ENCODE data around the gene CSNK1G1.
"Not testable (repeated sequence)": the region's sequence is repeated elsewhere in the genome, so short reads cannot be mapped to it uniquely, and the experiment has no call there.

The CSNK1G1 gene

DNA sequence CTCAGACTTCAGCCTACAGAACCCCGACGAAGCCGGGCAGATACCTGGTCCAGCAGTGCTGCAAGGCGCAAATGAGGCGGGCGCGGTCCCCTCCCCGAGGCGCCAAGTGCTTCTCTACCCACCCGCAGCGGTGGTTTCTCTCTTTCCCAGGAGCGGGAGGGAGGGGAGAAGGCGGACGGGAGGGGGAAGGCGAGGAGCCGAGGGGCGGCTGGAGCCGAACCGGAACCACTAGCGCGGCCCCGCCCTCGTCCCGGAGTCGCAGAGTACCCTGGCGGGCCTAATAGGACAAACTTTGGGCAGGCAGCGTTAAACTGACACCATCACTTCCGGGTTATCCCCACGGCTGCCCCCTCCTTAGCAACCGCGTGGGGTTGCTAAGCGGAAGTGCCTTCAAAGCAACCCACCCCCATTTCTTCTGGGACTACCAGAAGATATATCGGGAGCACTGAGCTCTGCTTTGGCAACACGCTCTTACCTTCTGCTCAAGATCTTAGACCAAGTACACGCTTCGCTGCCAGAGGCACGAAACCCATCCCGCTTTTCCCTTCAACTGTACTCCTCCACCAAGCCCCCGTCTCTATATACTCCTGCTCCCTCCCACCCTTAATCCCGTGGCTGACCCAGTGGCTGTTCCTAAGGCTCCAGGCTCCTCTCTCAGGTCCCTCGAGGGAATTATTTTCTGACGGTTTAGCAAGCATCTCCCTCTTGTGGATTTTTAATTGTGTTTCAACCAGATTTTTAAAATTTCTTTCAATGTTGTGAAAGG is at the start of gene CSNK1G1:
CSNK1G1 (minus strand) TSS at position 230 of the 766 bp plus-strand sequence. CDS start 55,674 bp downstream, outside the sequence.
- DNase-seq, result peak; percentile 89 to 95

DNA sequence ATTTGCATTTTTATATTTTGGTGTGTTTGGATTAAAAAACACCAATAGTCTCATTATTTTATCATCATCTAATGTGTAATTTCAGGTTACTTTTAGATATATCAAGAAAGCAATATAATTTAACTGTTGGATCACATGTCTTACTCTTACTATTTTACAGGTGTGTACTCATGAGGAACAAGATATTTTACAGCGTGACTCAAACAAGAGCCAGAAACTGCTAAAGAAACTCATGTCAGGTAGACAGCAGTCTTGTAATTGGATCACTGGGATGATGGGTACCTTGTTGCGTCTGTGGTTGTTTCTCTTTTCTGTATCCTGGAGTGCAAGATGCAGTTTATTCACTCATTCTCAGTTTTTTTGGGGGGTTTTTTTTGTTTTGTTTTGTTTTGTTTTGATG is 44.6 kb upstream of the CSNK1G1 start:
- DNase-seq, result no peak

DNA sequence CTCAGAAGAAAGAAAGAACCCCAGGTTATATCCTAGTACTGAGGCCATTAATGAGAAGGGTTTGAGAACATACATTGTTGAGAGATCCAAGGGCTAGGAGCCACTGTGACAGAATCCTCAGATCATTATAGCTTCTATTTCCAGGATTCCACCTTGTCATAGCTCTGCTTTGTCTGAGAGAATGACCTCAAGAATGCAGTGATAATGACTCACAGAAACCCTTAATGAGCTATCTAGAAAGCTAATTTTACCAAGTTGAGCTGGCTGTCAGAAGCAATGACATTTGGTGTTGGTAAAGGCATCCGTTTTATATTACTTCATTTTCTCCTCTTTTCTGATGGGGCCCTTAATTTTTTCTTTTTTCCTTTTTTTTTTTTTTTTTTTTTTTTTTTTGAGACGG is 42.6 kb upstream of the CSNK1G1 start:
- no peak for DNase-seq

DNA sequence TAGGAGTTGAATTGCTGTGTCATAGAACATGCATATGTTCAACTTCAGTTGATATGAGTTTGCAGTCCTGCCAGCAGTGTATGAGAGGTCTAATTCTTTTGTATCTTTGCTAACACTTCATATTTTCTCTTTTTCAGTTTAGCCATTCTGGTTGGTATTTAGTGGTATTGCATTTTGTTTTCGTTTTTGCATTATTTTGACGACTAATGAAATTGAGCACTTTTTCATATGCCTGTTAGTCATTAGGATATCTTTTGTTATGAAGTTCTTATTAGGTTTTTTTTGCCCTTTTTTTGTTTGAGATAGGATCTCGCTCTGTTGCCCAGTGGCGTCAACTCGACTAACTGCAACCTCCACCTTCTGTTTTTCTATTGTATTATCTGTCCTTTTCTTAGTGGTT is 40.8 kb upstream of the CSNK1G1 start:
- no peak for DNase-seq

DNA sequence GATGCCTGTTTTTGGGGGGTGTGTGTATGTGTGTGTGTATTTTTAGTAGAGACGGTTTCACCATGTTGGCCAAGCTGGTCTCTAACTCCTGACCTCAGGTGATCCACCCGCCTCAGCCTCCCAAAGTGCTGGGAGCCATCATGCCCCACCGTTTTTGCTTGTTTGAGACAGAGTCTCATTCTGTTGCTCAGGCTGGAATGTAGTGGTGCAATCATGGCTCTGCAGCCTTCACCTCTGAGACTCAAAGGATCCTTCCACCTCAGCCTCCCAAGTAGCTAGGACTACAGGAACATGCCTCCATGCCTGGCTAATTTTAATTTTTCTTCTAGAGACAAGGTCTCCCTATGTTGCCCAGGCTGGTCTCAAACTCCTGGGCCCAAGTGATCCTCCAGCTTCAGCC is 36.5 kb upstream of the CSNK1G1 start:
- not testable (repeated sequence) for DNase-seq

DNA sequence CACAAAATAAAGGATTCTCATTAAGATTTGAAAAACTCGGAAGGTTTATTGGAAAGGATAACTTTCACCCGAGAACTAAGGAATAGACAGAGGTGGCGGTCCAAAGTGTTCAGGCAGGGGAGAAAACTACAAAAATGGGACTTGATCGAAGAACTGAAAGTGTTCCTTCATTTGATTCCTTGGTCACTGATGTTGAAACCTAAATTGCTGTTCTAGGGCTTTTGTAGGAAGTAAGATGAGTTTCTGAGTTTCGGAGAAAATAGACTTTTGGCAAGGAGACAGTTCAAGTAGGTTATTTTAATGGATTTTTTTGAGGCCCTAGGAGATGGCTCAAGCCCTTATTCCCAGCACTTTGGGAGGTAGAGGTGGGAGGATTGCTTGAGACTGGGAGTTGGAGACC is 33.1 kb upstream of the CSNK1G1 start:
- DNase-seq, result no peak

DNA sequence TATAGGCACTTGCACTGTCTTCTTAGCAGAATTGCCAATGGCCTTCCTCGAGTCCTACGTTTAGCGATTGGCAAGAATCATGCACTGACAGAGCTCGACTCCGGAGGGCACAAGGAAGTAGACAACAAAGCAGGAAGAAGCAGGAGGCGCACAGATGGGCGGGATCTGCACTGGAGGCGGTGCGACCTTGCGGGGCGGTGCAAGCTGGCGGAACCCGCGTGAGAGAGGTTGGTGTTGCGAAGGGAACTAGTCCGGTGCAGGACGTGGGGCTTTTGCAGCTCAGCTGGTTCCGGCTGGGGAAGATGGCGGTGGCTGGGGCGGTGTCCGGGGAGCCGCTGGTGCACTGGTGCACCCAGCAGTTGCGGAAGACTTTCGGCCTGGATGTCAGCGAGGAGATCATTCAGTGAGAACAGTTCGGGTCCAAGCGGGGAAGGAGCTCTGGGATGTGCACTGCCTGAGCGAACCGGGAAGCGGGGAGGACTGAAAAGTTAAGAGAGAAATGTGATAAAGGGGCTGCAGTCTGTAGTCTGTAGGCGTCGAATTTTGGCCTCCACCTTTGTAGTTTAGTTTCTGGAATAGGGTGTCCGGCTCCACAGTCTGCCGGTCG is 31.7 kb upstream of the CSNK1G1 start, which contains the start of gene TRIP4:
TRIP4 (plus strand) TSS at position 275 of the 607 bp plus-strand sequence; CDS start at position 303, 28 bp downstream.
- DNase-seq, result peak; percentile 90 to 94

DNA sequence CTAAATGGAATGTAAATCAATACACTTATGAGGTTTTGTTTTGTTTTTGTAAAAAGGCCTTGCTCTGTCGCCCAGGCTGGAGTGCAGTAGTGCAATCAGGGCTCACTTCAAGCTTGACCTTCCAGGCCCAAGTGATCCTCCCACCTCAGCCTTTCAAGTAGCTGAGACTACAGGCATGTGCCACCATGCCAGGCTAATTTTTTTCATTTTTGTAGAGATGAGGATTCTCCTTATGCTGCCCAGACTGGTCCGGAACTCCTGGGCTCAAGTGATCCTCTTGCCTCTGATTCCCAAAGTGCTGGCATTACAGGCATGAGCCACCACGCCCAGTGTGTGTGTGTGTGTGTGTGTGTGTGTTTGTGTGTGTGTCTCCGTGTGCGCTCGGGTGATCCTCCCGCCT is 30.3 kb upstream of the CSNK1G1 start:
- DNase-seq, result no peak

DNA sequence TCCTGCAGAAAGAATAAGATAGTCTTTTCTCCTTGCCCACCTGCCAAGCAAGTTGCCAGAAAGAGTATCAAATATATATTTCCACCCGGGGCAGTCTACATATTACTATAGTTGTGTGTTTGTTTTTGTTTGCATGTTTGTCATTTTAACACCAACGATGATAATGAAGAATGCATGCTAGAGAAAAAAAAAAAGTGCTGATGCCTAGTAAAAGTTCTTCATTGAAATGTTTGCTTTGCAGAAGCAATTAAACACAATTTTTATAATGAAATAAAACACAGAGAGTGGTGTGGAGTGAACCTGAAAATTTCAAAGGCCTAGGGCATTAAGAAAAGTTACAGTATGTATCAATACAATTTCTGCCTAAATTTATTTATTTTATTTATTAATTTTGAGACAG is 27.8 kb upstream of the CSNK1G1 start:
- DNase-seq, result no peak

DNA sequence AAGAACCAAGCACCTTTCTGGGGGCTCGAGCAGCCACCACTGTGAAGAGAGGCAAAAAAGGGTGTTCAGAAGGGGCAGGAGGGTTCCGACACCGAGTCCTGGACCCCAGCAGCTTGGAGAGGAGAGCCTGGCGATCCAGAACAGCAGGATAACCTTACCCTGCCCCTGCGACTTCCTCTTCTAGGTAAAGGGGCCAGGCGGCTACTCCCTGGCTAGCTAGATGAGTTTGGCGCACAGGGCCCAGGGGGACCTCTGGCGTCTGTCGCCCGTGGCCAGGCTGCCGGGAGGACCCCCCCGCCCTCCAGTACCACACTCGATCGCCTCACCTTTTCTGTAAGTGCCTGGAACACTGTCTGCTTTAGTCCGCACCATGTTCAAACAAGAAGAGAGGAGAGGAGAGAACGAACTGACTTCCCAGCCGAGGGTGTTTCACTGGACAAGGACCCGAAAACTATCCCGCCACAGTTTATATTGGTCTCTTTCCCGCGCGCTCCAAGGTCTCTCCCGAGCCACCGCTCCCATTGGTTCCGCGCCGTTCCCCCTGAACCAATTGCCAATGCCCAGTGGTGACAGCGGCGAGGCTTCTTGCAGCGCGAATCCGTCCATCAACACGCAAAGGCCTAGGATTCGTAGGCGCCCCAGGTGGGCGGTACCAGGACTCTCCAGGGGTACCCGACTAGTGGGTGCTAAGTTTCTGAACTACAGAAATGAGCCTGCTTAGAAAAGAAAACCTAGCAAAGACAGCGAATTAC is 25.2 kb upstream of the CSNK1G1 start, which contains the start of gene PCLAF:
PCLAF (minus strand) TSS at position 442 of the 752 bp plus-strand sequence; CDS start at position 372, 70 bp downstream.
- peak; percentile 87 to 88 for DNase-seq

DNA sequence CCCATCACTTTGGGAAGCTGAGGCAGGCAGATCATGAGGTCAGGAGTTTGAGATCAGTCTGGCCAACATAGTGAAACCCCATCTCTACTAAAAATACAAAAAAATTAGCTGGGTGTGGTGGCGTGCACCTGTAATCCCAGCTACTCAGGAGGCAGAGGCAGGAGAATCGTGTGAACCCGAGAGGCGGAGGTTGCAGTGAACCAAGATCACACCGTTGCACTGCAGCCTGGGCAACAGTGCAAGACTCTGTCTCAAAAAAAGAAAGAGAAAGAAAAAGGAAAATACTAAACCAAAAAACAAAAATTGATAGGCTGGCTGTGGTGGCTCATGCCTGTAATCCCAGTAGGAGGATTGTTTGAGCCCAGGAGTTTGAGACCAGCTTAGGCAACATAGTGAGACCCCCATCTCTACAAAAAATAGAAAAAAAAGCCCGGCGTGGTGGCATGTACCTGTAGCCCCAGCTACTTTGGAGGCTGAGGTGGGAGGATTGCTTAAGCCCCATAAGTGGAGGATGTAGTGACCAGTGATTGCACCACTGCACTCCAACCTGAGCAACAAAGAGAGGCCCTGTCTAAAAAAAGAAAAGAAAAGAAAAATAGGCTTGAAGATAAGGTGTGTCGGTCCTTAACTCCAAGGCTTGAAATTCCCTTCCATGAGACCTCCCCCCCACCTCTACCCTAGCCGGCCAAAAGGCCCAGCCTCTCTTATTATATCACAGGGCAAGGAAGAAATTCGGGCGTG is 24.3 kb upstream of the CSNK1G1 start:
- DNase-seq, result not testable (repeated sequence)

DNA sequence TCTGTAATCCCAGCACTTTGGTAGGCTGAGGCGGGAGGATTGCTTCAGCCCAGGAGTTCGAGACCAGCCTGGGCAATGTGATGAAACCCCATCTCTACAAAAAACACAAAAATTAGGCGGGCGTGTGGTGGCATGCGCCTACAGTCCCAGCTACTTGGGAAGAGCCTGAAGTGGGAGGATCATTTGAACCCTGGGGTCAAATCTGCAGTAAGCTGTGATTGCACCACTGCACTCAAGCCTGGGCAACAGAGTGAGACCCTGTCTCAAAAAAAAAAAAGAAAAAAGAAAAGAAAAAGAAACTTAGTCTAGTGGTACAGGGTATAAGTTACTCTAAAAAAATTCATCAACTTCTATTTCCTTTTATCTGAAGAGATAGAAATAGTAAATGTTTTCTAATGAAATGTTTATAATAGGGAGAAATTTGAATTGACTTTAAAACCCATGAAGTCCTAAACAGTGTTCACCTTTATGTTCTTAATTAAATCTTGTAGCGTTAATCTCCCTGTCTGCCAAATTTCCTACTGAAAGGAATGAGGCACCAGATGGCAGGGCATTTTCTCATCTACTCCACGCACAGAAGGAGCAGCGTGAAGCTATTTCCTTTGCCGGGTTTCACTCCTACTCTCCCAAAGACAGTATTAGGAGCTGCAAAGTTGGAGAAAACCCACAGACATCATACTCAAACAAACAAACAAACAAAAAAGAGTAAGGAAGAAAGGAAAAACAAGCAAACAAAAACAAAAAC is 23.4 kb upstream of the CSNK1G1 start:
- no peak for DNase-seq

DNA sequence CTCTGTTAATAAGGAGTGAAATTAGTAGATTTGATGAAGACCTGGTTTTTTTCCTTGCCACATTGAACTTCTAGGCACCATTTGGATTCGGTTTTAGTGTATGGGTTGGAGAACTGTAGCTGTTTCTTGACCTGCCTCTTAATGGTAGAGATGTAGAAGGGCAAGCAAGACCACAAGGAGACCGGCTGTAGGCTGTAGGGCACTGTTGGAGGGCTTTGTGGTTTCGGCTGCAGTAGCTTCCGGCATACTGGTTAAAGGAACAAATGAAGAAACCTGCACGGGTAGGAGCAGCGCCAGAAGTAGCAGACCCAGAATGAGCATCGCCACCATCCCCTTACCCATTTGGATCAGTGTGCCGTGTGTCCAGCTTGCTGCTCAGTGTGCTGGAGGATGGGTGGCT is 17.4 kb upstream of the CSNK1G1 start:
- DNase-seq, result no peak

DNA sequence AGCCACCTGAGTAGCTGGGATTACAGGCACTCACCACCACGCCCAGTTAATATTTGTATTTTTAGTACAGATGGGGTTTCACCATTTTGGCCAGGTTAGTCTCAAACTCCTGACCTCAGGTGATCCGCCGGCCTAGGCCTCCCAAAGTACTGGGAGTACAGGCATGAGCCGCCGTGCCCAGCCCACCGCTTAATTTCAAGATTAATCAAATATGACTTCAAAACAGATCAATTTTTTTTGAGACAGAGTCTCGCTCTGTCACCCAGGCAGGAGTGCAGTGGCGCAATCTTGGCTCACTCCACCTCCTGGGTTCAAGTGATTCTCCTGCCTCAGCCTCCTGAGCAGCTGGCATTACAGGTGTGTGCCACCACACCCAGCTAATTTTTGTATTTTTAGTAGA is 15.4 kb upstream of the CSNK1G1 start:
- not testable (repeated sequence) for DNase-seq

DNA sequence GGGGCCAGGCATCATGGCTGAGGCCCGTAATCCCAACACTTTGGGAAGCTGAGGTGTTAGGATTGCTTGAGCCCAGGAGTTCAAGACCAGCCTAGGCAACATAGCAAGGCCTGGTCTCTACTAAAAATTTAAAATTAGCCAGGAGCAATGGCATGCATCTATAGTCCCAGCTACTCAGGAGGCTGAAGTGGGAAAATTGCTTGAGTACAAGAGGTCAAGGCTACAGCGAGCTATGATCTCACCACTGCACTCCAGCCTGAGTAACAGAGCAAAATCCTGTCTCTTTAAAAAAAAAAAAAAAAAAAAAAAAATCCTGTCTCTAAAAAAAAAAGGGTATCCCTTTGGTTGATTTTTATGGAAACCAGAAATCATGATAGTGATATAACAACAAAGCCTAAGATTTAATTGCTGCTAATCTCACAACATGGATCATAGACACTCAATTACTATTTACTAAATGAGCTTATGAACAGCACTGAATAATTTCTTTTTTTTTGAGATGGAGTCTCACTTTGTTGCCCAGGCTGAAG is 13.2 kb upstream of the CSNK1G1 start:
- no peak for DNase-seq

DNA sequence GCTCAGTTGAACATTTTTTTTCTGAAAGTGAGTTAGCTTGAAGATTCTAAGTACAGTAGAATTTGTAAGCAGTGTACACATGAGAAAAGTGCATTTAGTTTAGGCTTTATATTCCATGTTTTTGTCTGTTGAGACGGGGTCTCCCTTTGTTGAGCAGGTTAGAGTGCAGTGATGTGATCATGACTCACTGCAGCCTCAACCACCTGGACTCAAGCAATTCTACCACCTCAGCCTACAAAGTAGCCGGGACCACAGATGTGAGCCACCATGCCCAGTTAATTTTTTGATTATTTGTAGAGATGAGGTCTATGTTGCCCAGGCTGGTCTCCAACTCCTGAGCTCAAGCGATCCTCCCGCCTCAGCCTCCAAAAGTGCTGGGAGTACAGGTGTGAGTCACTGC is 5.3 kb upstream of the CSNK1G1 start:
- DNase-seq, result no peak

DNA sequence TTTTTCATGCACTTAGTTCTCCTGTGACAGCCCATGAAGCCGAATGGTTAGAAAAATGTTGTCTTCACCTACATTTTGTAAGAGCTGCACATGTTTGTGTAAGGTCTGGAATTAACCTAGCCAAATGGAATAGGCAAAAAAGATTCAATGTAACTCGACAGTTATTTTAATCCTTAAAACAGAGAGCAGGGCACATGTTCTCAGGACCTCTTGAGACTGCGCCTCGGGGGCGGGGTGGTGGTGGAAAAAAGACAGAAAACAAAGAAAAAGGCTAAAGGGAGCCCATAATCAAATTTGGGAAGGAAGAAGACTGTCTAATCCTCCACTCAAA is 702 bp upstream of the CSNK1G1 start:
- no peak for DNase-seq

DNA sequence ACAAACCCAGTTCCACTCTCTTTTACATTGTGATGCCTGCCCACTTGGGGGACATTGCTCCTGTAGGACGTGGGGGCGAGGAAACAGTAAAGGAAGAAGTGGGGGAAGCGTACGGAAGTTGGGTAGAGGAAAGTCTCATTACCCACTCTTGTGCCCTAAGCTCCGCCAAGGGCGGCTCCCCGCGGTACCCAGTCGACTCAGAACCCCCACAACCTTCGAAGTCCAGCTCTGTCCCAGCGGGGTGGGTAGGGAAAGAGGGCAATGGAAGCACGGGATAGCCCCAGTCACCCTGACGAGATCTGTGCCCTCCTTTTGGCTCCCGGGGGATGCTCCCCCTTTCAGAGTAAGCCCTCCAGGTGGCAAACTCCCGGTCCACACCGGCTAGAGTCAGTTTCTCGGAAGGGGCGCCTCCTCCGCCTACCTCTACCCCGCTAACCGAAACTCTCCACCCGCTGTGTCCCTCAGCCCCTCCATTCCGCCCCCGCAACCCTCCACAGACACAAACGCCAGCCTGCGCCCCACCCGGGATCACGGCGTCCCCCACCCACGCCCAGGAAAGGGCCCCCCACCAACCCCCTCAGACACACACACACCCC is 527 bp downstream of the CSNK1G1 start:
- DNase-seq, result peak; percentile 43 to 65

DNA sequence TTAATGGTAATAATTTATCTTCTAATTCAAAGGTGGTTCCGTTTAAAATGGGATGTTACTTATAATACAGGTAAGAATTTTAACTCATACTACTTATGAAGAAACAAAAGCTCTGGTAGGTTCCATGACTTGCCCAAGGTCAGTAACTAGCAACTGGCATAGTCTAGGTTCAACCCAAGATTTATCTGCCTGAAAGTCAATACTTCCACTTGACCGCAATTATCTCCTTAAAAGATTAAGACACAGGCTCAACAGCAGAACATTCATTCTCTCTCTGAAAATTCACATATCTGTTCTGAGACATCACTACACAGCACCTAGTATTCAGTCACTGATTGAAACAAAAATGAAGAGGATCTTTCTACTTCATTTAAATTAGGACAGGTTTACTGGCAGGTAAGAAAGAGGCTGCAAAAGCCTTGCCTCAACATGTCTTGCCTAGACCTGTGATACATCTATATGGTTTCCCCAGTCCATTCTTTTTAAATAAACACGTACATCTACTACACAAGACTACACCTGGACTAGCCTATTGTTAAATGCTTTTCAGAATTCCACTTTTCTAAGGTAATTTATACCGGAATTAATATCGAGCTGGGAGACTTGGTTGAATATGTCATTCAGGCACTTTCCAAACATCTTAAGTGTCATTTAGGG is 1.2 kb downstream of the CSNK1G1 start:
- no peak for DNase-seq

DNA sequence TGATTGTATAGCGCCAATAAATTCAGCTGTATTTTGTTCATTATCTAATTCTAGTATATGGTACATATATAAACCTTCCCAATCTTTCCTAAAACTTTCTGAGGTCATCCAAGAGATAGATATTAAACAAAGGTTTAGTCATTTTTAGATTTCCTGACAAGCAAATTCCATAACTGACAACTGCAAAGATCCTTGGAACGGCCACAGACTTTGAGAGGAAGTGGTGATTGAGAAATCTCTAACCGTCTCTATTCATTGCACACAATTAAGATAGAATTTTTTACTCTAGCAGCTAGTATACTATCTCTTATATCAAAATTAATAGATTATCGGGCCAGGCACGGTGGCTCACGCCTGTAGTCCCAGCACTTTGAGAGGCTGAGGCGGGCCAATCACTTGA is 4.7 kb downstream of the CSNK1G1 start:
- no peak for DNase-seq

DNA sequence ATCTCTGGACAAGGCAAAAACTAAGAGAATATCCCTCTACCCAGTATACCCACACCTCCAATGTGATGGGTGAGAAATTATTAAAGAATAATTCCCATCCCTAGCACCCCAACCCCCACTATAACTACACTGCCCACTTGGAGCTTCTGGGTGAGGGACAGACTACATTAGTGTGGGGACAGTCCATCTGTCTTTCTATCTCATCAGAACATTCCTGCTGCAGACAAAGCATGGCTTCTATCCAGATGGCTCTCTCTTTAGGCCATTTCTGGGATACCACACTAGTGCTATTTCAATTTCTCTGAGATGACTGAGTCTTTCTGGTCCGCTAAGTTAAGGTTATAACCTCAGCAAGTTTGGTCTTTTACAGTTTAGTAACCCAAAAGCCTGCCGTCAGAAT is 6.6 kb downstream of the CSNK1G1 start:
- DNase-seq, result no peak

Measured in stimulated activated CD4-positive, alpha-beta T cell treated with anti-CD3 and anti-CD28 coated beads, Interleukin-4, amount 100 ng/mL, for 4 hours (primary cell).